ENCODE data around the gene PIP4K2C. TPM values are rescaled to one million over a fixed set of nuclear protein-coding genes. Genes with fewer than 3 reads are reported as not detected.
A peak's percentile ranks its signal among the peaks of the same experiment; 100 is the strongest.
"Not testable (repeated sequence)": the region's sequence is repeated elsewhere in the genome, so short reads cannot be mapped to it uniquely, and the experiment has no call there.

Gene PIP4K2C
- total RNA-seq, 1 donor from 2014 or later: 26.0 TPM

DNA sequence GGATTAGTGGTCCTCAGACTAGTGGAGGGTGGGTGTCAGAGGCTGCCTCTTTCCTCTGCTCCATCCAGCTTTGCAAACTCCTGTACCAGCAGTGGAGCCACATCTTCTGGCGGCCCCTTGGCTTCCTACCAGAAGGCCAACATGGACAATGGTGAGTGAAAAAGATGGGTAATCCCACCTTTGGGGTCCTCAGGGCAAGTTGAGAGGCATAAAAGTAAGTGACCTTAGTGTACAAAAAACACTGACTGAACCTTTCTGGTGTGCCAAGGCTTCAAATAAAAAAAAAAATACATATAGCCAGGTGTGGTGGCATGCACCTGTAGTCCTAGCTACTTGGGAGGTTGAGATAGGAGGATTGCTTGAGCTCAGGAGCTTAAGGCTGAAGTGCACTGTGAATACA lies 9.2 kb upstream of the PIP4K2C start:
- intact Hi-C loops (cut with DNase I): loop anchor here (5.0 kb wide), 1 partner anchor 40 kb away; no protein-coding TSS in a partner anchor
- no peak for ATAC-seq
- no peak for DNase-seq (ENCODE audit: low spot score)

DNA sequence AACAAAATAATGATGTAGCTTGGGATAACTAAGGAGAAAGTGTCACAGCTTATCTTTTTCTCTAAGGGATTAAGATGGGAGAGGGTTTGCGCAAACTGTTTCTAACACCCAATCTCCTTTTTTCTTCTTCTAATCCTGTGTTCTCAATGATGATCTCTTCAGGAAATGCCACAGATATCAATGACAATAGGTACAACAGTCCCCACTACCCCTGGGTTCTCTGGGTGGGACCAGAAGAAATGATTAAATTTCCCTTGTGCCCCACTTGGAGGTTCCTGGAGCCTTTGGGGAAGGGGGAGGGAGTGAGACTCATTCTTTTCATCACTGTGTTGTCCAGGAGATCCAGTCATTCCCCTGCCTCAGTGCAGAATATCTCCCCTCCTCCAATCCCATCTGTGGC lies 8.6 kb upstream of the PIP4K2C start:
- ATAC-seq (no peak), DNase-seq (ENCODE audit: low spot score) (no peak)
- intact Hi-C loops (cut with DNase I): loop anchor here (5.0 kb wide), 1 partner anchor 40 kb away; no protein-coding TSS in a partner anchor

DNA sequence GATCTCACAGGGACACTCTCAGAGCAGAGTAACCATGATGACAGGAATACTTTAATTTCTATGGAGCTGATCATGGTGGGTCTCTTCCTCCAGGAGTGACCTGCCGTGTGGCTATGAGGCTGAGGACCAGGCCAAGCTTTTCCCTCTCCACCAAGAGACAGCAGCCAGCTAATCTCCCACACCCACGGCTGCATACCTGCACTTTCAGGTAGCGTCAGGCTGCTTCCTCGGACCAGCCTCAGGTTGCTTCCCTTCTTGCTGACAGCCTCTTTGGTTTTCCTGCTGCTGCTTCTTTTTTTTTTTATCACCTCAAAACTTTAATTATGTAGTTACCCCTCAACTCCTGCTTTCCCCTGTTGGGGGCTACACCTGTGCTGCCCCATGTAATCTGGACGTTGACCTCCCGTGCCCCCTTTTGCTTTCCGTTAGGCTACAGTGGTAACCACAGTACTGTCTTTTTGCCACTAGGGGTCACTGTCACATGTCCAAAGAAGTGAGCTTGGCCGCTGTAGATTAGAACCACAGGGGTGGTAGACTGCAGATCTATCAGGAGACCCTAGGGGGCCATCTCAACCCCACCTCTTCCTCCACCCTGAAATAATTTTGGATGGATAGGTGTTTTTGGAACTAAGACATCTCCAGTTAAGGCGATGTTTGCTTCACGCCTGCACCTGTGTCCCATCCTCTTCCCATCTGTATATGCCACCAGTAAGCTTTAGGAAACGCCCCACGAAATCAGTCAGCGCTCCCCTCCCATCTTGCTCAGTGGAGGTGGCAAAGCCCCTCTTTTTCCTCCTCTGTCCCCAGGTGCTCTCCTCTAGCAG lies 7.8 kb upstream of the PIP4K2C start:
- peak; percentile 75 for DNase-seq (ENCODE audit: low spot score)
- peak; percentile 95 for ATAC-seq
- intact Hi-C loops (cut with DNase I): loop anchor here (5.0 kb wide), 1 partner anchor 39 kb away; no protein-coding TSS in a partner anchor

GRCh38 chr12:57584050-57584449 lies 6.9 kb upstream of the PIP4K2C start:
- intact Hi-C loops (cut with DNase I): loop anchor here (5.0 kb wide), 1 partner anchor 38 kb away; no protein-coding TSS in a partner anchor

GRCh38 chr12:57584690-57585089 lies 6.3 kb upstream of the PIP4K2C start:
- DNase-seq (ENCODE audit: low spot score): no peak
- ATAC-seq: no peak
- intact Hi-C loops (cut with DNase I): loop anchor here (5.0 kb wide), 1 partner anchor 38 kb away; no protein-coding TSS in a partner anchor

More at GRCh38 chr12:57584050-57584449, 6.9 kb upstream of the PIP4K2C start:
- ATAC-seq (no peak), DNase-seq (ENCODE audit: low spot score) (no peak)

GRCh38 chr12:57585156-57585555 lies 5.8 kb upstream of the PIP4K2C start:
- DNase-seq (ENCODE audit: low spot score): no peak
- ATAC-seq: no peak
- intact Hi-C loops (cut with DNase I): no loop called here

- DNase-seq (ENCODE audit: low spot score) (no peak), ATAC-seq (no peak)
- intact Hi-C loops (cut with DNase I): loop anchor here (1.0 kb wide), 1 partner anchor 46 kb away; no protein-coding TSS in a partner anchor
Measured at GRCh38 chr12:57586128-57586527, 4.9 kb upstream of the PIP4K2C start.

- intact Hi-C loops (cut with DNase I): loop anchor here (1.0 kb wide), 1 partner anchor 45 kb away; no protein-coding TSS in a partner anchor
- ATAC-seq (no peak), DNase-seq (ENCODE audit: low spot score) (no peak)
Measured at GRCh38 chr12:57586832-57587429, 4.1 kb upstream of the PIP4K2C start.

DNA sequence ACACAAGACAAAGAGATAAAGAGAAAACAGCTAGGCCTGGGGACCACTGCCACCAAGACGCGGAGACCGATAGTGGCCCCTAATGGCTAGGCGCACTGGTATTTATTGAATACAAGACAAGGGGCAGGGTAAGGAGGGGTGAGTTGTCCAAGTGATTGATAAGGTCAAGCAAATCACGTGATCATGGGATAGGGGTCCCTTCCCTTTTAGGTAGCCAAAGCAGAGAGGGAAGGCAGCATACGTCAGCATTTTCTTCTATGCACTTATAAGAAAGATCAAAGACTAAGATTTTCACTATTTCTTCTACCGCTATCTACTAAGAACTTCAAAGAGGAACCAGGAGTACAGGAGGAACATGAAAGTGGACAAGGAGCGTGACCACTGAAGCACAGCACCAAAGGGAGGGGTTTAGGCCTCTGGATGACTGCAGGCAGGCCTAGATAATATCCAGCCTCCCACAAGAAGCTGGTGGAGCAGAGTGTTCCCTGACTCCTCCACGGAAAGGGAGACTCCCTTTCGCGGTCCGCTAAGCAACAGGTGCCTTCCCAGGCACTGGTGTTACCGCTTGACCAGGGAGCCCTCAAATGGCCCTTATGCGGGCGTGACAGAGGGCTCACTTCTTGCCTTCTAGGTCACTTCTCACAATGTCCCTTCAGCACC lies 1.9 kb upstream of the PIP4K2C start:
- ATAC-seq; DNase-seq (ENCODE audit: low spot score); intact Hi-C loops (cut with DNase I): not testable (repeated sequence)

DNA sequence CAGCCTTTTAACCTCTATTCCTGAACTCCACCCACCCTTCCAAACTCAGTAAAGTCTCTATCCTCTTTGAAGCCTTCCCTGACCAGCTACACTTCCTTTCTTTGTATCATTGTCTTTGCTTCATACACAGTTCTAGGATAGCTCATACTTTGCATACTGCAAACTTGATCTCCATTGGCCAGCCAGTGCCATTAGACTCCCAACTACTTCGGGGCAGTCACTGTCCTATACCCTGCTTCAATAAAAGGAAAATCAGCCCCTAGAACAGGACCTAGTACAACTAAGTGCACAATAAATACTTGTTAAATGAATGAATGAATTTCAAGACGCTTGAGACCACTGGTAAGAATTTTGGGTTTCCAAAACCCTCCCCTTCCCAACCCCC lies 521 bp upstream of the PIP4K2C start:
- no peak for DNase-seq (ENCODE audit: low spot score)
- no peak for ATAC-seq
- intact Hi-C loops (cut with DNase I): no loop called here

DNA sequence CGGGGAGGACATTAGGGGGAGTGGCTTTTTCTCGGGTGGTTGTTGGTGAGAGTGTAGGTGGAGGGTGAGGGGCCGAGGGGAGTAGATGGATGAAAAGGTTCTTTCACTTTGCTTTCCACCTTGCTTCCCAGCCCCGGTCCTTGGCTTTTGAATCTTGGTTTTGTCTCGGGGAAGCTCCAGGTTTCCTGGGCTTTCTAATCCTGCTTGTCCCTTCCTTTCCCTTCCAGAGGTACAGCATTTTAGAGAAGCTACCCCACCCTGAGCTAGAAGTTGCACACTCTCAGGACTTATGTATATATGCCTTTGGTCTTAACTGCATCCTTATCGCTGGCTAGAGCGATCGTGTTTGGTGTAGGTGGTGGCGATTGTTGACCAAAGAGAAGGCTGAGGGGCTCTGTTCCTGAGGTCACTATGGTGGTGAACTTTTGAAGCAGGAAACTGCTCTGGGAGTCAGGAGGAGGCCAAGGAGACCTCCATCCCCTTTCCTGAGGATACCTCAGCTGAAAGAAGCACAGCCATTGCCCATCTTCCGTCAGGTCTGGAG lies 862 bp downstream of the PIP4K2C start:
- ATAC-seq: no peak

GRCh38 chr12:57592551-57593165 lies 1.7 kb downstream of the PIP4K2C start:
- intact Hi-C loops (cut with DNase I): no loop called here
- ATAC-seq (no peak), DNase-seq (ENCODE audit: low spot score) (no peak)

More for the DNA sequence above, 862 bp downstream of the PIP4K2C start:
- intact Hi-C loops (cut with DNase I): no loop called here
- no peak for DNase-seq (ENCODE audit: low spot score)

DNA sequence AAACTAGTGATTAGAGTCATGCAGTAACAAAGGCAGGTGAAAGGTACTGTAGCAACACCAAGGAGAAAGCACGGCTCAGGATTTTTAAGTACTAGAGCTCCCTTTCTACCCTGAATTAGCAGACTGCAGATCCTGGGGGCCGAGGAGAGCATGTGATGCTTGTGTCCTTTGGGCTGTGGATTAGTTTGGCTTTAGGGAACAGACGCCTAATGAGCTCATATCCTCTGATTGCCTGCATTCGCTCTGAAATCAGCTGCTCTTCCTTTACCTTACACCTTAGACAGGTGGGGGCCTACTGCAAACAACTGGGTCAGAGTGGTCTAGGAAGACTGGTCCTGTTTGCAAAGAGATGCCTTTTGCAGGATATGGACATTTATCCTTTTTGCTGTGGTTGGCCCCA lies 2.2 kb downstream of the PIP4K2C start:
- ATAC-seq (no peak), DNase-seq (ENCODE audit: low spot score) (no peak)
- intact Hi-C loops (cut with DNase I): no loop called here

DNA sequence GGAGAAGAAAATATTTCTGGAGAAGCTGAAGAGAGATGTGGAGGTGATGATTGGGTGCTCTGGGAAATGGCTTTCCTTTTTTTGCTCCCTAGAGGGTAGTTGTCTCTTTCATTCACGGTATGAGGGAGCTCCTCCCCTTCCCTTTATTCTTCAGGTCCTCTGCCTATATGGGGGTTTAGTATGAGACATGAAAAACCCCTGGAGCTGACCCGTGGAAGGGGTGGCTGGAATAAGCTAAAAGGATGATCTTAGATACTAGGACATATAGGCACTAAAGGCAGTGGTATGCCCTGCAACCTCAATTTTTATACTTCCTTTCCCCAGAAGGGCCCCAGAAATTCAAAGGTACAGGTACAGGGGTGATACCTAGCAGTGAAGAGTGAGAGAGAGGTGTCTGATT lies 9.4 kb downstream of the PIP4K2C start:
- DNase-seq (ENCODE audit: low spot score): no peak
- intact Hi-C loops (cut with DNase I): no loop called here
- no peak for ATAC-seq

DNA sequence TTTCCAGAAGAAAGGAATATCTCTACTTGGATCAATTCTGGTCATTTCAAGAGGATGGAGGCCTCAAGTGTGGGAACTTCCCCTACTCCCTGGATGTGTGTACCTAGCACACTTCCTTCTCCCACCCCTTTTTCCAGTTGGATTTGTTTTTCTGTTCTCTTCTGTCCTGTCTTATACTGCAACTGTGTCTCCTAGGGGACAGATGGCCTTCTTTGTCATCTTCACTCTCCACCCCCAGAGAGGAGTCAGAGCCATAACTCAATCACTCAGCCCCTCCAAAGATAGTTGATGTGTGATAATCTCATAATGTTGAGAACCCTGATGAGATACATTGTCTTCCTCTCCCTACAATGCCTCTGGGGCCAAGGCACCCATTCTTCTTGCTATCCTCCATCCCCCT lies 11.6 kb downstream of the PIP4K2C start:
- no peak for ATAC-seq
- intact Hi-C loops (cut with DNase I): no loop called here
- no peak for DNase-seq (ENCODE audit: low spot score)

DNA sequence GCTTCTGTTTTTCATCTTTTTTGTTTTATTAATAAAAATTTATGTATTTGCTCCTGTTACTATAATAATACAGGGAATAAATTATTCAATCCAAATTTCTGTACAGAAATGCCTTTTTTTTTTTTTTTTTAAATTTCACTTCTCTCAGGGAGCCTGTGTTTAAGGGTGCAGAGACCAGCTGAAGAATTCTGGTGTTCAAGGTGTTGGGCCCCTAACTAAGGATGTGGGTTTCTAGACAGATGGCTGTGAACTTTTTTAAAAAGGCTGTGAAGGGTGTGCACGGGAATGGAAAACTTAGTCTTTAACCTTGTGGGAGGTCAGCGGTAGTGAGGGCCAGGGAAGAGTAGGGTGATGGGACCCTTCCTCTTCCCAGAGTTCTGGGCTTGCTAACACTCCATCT lies 12.3 kb downstream of the PIP4K2C start:
- ATAC-seq (peak; percentile 6), DNase-seq (ENCODE audit: low spot score) (no peak)
- intact Hi-C loops (cut with DNase I): no loop called here

DNA sequence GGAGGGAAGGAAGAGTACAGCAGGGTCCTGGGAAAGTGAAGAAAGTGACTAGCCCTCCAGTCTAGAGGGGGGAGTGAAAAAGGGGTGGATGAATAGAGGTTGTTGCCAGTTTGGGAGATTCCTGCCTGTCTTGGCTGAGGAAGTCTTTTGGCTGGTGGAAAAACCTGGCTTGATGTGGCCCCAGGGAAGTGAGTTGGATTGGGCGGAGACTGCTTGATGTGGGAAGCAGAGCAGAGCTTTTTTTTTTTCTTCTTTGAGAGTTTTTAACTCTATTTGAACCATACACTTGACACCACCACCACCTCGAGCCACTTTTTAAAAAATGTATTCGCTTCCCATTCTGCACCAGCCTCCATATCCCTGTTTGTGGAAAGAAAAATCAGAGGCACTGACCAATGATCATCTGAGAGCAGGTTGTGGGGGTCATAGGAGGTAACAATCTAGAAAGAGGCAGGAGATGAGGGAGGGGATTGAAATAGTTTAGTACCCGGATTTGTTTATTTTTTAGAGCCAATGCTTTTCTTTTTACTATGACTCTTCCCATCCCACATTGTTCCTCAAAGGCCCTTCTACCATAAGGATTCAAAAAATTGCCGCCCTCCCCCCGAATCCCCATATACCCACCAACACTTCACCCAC lies 12.9 kb downstream of the PIP4K2C start:
- DNase-seq (ENCODE audit: low spot score) (no peak), ATAC-seq (peak; percentile 79)
- intact Hi-C loops (cut with DNase I): no loop called here

DNA sequence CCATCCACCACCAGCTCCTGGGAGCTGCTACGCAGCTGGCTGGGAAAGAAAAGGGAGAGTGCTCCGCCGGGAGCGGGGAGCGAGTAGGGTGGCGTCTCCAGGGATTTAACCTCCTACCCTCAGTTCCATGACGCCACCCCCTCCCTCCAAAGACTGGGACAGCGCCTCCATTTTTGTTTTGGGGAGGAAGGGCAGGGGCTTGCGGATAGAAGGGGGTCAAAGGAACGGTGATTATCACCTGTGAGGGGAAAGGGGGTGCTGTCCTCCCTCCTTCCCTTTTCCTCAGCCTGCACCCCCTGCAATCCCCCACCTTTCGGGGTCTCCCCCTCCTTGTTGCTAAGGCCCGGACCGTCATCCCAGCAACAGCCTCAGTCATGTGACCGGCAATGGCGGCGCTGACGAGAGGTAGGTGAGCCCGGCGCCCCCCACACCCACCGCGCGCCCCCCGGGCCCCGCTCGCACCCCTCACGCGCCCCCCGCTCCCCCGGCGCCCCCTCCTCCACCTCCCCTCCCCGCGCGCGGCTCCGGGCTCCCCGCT lies 13.5 kb downstream of the PIP4K2C start, which contains the start of gene DTX3:
DTX3 (plus strand) TSS at position 371 of the 538 bp plus-strand sequence. CDS start 1,694 bp downstream, outside the sequence.
- intact Hi-C loops (cut with DNase I): no loop called here
- ATAC-seq (peak; percentile 71), DNase-seq (ENCODE audit: low spot score) (no peak)

Measured in sciatic nerve (tissue), 2 donors.